ENCODE results near the gene HCAR3. TPM values are rescaled to one million over a fixed set of nuclear protein-coding genes. Genes with fewer than 3 reads are reported as not detected.
A peak's percentile ranks its signal among the peaks of the same experiment; 100 is the strongest.

The HCAR3 gene
- total and polyA plus RNA-seq, 2 of the 13 experiments (the other 11 are each of a cell fraction or from before 2014, with no cell fraction given): 0.11 to 12.8 TPM

DNA sequence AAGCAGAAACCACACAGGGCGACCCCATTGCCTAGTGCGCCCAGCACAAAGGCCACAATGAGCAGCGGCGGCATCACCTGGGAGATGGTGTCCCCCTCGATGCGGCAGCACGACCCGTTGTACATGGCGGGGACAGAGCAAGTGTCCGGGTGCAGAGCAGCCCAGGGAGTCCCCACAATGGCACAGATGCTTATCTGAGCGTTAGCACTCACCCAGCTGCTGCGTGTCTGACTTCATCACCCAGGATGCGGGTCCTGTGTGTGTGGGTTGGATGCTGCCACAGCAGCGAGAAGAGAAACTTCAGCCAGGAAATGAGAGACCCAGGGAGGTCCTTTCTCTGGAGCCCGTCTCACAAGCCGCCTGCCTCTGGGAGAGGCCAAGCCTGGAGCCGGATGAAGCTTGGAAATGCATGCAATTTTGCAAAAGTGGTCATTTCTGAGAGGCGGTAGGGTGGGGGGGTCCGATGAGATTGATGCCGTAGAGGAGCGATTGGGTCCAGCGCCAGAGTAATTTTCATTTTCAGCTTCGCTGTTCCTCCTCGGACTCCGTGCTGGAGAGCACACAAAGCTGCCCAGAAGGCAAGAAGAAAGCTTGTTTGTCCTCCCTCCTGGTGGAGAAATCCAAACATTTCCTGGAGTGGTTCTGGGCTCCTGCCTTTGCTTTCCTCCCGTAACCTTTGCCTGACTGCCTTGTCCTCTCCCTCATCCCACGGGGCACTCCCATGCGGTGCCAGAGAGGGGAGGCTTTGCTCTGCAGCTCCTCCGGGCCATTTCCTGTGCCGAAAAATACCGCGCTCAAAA is 13.8 kb upstream of the HCAR3 start, which contains the start of gene HCAR1 (continued):
- TF ChIP-seq, protein P1, sequence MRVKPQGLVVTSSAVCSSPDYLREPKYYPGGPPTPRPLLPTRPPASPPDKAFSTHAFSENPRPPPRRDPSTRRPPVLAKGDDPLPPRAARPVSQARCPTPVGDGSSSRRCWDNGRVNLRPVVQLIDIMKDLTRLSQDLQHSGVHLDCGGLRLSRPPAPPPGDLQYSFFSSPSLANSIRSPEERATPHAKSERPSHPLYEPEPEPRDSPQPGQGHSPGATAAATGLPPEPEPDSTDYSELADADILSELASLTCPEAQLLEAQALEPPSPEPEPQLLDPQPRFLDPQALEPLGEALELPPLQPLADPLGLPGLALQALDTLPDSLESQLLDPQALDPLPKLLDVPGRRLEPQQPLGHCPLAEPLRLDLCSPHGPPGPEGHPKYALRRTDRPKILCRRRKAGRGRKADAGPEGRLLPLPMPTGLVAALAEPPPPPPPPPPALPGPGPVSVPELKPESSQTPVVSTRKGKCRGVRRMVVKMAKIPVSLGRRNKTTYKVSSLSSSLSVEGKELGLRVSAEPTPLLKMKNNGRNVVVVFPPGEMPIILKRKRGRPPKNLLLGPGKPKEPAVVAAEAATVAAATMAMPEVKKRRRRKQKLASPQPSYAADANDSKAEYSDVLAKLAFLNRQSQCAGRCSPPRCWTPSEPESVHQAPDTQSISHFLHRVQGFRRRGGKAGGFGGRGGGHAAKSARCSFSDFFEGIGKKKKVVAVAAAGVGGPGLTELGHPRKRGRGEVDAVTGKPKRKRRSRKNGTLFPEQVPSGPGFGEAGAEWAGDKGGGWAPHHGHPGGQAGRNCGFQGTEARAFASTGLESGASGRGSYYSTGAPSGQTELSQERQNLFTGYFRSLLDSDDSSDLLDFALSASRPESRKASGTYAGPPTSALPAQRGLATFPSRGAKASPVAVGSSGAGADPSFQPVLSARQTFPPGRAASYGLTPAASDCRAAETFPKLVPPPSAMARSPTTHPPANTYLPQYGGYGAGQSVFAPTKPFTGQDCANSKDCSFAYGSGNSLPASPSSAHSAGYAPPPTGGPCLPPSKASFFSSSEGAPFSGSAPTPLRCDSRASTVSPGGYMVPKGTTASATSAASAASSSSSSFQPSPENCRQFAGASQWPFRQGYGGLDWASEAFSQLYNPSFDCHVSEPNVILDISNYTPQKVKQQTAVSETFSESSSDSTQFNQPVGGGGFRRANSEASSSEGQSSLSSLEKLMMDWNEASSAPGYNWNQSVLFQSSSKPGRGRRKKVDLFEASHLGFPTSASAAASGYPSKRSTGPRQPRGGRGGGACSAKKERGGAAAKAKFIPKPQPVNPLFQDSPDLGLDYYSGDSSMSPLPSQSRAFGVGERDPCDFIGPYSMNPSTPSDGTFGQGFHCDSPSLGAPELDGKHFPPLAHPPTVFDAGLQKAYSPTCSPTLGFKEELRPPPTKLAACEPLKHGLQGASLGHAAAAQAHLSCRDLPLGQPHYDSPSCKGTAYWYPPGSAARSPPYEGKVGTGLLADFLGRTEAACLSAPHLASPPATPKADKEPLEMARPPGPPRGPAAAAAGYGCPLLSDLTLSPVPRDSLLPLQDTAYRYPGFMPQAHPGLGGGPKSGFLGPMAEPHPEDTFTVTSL (CRISPR knock-in tag; IDR thresholded peaks at IDR 0.05; ENCODE audit: borderline replicate concordance): no peak
- 0 out of 2 replicates have a peak, but pooled peaks have one; percentile 9 for TF ChIP-seq ISL2 (CRISPR knock-in tag; IDR thresholded peaks at IDR 0.05)
- TF ChIP-seq NONO (IDR thresholded peaks at IDR 0.05): no peak
- no peak for TF ChIP-seq NONO (CRISPR knock-in tag; conservative IDR thresholded peaks at IDR 0.05)
- no peak for TF ChIP-seq SIX1 (CRISPR knock-in tag; IDR thresholded peaks at IDR 0.05; ENCODE audit: borderline replicate concordance)
- TF ChIP-seq ZSCAN31 (CRISPR knock-in tag; IDR thresholded peaks at IDR 0.05; ENCODE audit: low read depth): no peak
- TF ChIP-seq HOXA3 (CRISPR knock-in tag; IDR thresholded peaks at IDR 0.05): 0 out of 2 replicates have a peak, but pooled peaks have one; percentile 18
- TF ChIP-seq, protein P2, sequence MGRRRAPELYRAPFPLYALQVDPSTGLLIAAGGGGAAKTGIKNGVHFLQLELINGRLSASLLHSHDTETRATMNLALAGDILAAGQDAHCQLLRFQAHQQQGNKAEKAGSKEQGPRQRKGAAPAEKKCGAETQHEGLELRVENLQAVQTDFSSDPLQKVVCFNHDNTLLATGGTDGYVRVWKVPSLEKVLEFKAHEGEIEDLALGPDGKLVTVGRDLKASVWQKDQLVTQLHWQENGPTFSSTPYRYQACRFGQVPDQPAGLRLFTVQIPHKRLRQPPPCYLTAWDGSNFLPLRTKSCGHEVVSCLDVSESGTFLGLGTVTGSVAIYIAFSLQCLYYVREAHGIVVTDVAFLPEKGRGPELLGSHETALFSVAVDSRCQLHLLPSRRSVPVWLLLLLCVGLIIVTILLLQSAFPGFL (CRISPR knock-in tag; IDR thresholded peaks at IDR 0.05): no peak
- TF ChIP-seq SP5 (CRISPR knock-in tag; IDR thresholded peaks at IDR 0.05; ENCODE audit: borderline replicate concordance, low read depth): no peak
- TF ChIP-seq MED8 (CRISPR knock-in tag; IDR thresholded peaks at IDR 0.05; ENCODE audit: insufficient replicate concordance): peak; percentile 24
- no peak for TF ChIP-seq ZNF17 (CRISPR knock-in tag; IDR thresholded peaks at IDR 0.05)
- TF ChIP-seq SIN3A (IDR thresholded peaks at IDR 0.05; ENCODE audit: borderline replicate concordance, low read depth, low read length): 0 out of 2 replicates have a peak, but pooled peaks have one; percentile 27
- TF ChIP-seq, protein P3, sequence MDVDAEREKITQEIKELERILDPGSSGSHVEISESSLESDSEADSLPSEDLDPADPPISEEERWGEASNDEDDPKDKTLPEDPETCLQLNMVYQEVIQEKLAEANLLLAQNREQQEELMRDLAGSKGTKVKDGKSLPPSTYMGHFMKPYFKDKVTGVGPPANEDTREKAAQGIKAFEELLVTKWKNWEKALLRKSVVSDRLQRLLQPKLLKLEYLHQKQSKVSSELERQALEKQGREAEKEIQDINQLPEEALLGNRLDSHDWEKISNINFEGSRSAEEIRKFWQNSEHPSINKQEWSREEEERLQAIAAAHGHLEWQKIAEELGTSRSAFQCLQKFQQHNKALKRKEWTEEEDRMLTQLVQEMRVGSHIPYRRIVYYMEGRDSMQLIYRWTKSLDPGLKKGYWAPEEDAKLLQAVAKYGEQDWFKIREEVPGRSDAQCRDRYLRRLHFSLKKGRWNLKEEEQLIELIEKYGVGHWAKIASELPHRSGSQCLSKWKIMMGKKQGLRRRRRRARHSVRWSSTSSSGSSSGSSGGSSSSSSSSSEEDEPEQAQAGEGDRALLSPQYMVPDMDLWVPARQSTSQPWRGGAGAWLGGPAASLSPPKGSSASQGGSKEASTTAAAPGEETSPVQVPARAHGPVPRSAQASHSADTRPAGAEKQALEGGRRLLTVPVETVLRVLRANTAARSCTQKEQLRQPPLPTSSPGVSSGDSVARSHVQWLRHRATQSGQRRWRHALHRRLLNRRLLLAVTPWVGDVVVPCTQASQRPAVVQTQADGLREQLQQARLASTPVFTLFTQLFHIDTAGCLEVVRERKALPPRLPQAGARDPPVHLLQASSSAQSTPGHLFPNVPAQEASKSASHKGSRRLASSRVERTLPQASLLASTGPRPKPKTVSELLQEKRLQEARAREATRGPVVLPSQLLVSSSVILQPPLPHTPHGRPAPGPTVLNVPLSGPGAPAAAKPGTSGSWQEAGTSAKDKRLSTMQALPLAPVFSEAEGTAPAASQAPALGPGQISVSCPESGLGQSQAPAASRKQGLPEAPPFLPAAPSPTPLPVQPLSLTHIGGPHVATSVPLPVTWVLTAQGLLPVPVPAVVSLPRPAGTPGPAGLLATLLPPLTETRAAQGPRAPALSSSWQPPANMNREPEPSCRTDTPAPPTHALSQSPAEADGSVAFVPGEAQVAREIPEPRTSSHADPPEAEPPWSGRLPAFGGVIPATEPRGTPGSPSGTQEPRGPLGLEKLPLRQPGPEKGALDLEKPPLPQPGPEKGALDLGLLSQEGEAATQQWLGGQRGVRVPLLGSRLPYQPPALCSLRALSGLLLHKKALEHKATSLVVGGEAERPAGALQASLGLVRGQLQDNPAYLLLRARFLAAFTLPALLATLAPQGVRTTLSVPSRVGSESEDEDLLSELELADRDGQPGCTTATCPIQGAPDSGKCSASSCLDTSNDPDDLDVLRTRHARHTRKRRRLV (CRISPR knock-in tag; IDR thresholded peaks at IDR 0.05): 0 out of 2 replicates have a peak, but pooled peaks have one; percentile 33
- no peak for TF ChIP-seq ZFP36L2 (CRISPR knock-in tag; IDR thresholded peaks at IDR 0.05)
- TF ChIP-seq, protein P4, sequence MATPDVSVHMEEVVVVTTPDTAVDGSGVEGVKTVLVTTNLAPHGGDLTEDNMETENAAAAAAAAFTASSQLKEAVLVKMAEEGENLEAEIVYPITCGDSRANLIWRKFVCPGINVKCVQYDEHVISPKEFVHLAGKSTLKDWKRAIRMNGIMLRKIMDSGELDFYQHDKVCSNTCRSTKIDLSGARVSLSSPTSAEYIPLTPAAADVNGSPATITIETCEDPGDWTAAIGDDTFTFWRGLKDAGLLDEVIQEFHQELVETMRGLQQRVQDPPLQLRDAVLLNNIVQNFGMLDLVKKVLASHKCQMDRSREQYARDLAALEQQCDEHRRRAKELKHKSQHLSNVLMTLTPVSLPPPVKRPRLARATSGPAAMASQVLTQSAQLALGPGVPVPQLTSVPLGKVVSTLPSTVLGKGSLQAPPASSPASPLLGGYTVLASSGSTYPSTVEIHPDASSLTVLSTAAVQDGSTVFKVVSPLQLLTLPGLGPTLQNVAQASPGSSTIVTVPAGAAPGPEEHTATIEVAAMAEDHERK (CRISPR knock-in tag; IDR thresholded peaks at IDR 0.05; ENCODE audit: low read depth): no peak
- no peak for TF ChIP-seq ZNF282 (IDR thresholded peaks at IDR 0.05; ENCODE audit: partially characterized antibody)
